Upper lobe of left lung (tissue), 4 donors: ENCODE results near the gene MELTF.

Experiments used
- EP300 ChIP-seq, 4 donors: sonication (generic); formaldehyde crosslinking; IDR thresholded peaks; one replicate each; pipeline ENCODE4 v1.5.1; 2017; ENCODE audit warnings: antibody characterized with exemption in 4 of 4, control low read depth in 2 of 4
- POLR2A ChIP-seq, 4 donors: fragments of 450-650 bp; IDR thresholded peaks; one replicate each; pipeline ENCODE4 v1.5.1; 2016 to 2017; ENCODE audit warnings: antibody characterized with exemption in 4 of 4, mild to moderate bottlenecking in 2 of 4
- POLR2AphosphoS5 ChIP-seq, 2 donors: sonication (generic); formaldehyde crosslinking; IDR thresholded peaks; one replicate each; pipeline ENCODE4 v1.5.1; 2017; ENCODE audit warnings: antibody characterized with exemption in 2 of 2
- TF ChIP-seq, protein P1 (sequence below), 6 experiments: fragments of 450-650 bp in 4 of 6; fragments of 200-600 bp in 2 of 6; sonication (generic) in 2 of 6; IDR thresholded peaks; one replicate each; pipeline ENCODE4 v1.5.1; 2016 to 2019; ENCODE audit warnings: antibody characterized with exemption in 6 of 6

DNA sequence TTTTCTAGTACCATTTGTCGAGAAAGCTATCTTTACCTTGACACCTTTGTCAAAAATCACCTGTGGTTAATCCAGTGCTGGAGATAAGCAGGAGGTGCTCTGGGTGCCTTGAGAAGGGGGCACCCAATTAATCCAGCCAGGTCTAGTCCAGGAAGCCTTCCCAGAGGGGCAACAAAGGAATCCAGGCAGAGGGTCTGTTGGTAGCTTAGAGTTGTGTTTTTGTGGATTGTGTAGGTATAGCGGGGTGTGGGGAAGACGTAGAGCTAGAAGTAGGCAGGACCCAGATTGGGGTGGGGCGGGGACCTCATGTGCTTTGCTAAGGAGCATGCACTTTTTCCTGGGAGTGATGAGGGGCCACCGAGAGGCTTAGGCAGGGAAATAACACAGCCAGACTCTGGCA lies 55.0 kb downstream of the MELTF start:
- no peak for TF ChIP-seq POLR2AphosphoS5 (IDR thresholded peaks at IDR 0.05)
- TF ChIP-seq, protein P1, sequence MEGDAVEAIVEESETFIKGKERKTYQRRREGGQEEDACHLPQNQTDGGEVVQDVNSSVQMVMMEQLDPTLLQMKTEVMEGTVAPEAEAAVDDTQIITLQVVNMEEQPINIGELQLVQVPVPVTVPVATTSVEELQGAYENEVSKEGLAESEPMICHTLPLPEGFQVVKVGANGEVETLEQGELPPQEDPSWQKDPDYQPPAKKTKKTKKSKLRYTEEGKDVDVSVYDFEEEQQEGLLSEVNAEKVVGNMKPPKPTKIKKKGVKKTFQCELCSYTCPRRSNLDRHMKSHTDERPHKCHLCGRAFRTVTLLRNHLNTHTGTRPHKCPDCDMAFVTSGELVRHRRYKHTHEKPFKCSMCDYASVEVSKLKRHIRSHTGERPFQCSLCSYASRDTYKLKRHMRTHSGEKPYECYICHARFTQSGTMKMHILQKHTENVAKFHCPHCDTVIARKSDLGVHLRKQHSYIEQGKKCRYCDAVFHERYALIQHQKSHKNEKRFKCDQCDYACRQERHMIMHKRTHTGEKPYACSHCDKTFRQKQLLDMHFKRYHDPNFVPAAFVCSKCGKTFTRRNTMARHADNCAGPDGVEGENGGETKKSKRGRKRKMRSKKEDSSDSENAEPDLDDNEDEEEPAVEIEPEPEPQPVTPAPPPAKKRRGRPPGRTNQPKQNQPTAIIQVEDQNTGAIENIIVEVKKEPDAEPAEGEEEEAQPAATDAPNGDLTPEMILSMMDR (IDR thresholded peaks at IDR 0.05): no peak
- no peak for TF ChIP-seq POLR2A (IDR thresholded peaks at IDR 0.05)
- TF ChIP-seq EP300 (IDR thresholded peaks at IDR 0.05): no peak
